Measurements from ENCODE around the gene UBASH3A.
"Not testable (repeated sequence)": the region's sequence is repeated elsewhere in the genome, so short reads cannot be mapped to it uniquely, and the experiment has no call there.

The UBASH3A gene

DNA sequence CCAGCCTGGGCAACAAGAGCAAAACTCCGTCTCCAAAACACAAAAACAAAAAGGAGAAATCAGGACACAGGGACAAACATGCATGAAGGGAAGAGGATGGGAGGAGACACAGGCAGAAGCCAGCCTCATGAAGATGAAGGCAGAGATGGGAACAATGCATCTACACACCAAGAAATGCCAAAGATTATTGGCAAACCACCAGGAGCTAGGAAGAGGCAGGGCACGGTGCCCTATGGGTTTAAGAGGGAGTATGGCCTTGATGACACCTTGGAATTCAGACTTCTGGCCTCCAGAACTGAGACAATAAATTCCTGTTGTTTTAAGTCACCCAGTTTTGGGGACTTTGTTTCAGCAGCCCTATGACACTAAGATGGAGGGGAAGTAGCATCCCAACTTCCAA, 13.0 kb upstream of the UBASH3A start:
- no peak for DNase-seq (ENCODE audit: low read depth)

DNA sequence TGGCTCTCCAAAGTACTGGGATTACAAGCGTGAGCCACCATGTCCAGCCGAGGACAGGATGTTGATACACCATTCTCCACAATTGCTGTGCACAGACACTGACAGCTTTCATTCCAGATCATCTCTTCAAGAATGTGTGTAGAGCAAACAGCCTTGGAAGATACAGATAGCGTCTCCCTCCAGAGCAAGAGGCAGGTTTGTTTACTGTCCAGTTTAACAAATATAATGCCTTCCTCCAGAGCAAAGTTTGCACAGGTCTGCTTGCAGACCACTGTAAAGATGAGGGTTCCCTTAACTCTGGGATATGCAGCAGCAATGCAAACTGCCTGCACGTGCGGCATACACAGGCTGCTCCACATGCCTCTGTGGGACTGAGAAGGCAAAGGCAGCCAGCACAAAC, 12.4 kb upstream of the UBASH3A start:
- DNase-seq (ENCODE audit: low read depth): no peak

DNA sequence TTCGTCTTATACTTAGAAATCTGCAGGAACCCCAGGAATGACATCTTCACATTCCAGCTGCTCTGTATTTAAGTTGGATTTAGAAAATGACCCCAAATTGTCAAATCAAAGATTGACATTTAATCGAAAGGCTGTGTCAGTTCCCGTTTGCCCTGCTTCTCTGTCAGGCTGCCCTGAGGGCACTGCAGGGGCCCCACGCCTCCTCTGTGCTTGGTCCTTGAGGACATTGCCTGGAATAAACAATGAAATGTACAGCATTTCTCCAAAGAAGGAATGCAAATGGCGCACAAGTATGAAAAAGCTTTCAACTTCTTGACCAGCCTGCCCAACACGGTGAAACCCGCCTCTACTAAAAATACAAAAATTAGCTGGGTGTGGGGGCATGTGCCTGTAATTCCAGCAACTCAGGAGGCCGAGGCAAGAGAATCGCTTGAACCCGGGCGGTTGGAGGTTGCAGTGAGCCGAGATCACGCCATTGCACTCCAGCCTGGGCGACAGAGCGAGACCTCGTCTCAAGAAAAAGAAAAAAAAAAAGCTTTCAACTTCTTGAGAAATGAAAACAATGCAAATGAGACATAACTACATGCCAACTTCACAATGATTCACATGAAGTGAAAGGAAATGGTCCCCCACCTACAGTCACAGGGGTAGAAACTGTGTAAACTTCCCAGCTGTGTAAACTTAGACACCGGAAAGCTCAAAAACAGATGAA, 10.8 kb upstream of the UBASH3A start:
- no peak for DNase-seq (ENCODE audit: low read depth)

DNA sequence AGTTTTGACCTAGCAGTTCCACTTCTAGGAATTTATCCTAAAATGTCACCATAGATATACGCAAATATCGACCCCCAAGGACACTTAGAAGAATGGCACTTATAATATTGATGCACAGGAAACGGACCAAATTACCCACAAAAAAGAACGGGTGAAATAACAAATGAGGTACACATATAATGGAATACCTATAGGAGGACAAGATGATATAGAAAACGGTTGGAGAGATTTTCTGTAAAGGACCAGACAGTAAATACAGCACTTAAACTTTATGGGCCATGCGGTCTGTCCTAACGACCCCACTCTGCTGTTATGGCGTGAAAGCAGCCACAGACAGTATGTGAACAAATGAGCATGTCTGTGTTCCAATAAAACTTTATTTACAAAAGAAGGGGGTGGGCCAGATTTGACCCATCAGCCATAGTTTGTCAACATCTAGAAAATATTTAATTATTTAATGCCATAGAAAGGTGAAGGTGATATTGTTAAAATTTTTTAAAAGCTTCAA, 10.2 kb upstream of the UBASH3A start:
- no peak for DNase-seq (ENCODE audit: low read depth)

DNA sequence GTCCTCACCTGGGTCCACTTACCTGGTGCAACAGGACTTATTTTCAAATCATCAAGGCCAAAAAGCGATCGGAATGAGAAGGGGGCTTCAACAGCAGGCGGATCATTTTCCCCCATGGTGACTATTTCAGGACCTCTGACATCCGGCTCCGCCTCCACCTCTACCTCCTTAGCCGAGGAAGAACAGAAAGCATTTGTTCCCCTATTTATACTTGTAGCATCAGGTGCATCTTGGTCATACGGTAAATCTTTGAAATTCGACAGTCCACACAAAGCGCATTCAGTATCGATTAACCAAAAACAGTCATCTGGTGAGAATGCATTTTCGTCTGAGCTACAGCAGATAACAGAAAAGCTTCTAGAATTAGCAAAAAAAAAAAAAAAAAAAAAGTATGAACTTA, 8.4 kb upstream of the UBASH3A start:
- DNase-seq (ENCODE audit: low read depth): no peak

DNA sequence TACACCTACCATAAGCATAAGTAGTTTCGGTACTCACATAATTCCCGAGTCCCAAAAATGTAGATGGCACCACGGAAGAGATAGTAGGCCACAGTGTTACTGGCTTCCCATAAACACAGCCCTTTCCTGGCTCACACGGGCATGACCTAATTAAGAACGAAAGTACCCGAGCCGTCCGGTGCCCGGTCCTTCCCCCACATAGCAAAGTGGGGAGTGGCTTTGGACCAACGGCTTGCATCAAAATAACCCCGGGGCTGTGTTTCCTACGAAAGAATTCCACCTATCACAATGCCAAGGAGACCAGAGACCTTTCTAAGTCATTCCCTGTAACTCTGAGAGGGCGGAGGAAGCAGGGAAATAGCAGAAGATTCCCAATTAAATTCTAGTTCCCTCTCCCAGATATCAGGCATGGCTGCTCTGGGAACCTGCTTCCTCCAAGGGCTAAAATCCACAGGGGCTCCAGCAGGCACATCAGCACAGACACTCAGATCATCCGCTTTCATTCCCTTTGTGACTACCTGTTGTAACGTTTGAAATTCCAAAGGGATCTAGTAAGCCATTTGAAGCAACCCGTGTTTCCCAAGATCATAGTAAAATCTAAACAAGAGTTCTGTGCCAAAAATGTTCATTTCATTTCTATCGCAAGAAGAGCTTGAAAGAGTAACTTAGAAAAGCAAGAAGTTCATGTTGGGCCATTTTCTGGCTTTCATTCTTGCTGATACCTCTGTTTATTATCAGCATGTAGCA, 7.6 kb upstream of the UBASH3A start, which contains the start of gene TMPRSS3:
TMPRSS3 (minus strand) TSS at position 148 of the 747 bp plus-strand sequence. CDS start 635 bp downstream, outside the sequence.
- DNase-seq (ENCODE audit: low read depth): no peak

DNA sequence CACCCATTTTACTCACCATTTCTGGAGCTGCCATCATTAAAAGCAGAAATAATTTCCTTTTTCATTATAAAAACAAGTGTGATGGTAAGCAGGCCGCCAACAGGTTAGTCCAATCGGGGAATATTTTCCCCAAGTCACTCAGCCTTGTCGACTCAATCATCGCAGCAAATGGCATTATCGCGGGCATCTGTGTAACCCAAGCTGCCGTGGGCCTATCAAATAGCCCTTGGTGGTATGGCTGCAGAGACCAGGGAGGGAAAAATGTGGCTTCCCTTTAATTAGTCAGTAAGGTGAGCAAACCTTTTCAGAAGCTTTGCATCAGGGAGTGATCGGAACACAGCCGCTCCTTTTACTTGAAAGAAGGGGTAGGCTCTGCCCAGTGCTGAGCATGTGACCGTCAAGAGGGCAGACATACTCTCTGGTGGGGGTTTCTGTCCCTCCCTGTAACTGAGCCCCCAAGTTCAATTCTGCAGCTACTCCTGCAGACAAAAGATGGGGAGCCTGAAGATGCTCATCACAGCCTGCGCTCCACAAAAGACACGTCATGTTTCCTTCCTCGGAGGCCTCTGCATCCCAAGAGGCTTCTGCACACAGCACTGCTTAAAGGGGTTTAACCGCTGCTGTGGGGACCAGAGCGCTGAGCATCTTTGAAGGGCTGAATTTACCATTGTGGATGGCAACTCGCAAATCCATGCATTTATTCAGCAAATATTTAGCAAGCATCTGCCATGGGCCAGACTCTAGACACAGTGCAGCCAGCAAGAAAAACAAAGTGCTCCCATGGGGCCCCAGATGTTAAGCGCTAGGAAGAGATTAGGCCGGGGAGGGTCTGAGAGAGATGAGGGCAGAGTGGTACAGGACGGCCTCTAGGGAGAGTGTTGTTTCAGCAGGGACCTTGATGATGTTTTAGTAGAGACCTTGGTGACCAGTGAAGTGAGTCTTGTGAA, 6.6 kb upstream of the UBASH3A start:
- DNase-seq (ENCODE audit: low read depth): no peak

DNA sequence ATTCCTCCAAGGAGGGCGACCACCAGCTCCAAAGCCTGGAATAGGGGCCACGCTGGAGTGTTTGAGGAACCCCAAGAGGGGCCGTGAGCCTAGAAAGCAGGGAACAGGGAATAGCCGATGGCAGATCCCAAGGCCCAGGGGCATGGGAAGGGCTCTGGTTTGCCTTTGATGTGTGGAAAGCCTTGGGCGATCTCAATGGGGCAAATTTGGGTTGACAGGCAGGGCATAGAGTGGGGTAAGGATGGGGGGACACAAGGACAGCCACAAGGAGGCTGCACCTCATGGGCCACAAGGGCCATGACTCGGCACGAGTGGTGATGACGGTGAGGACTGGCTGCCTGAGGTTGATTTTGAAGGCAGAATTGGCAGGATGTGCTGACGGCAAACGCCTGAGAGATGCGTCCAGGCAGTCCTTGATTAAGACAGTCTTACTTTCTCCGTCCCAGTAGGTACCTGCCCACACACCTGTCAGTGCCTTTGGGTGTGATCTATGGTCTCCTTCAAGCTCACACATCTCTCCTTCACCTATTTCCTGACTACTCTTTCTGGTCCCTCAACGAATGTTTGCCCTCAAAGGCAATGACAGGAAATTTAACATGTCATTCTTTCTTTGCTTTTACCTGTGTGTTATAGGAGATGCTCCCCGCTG, 5.8 kb upstream of the UBASH3A start:
- no peak for DNase-seq (ENCODE audit: low read depth)

DNA sequence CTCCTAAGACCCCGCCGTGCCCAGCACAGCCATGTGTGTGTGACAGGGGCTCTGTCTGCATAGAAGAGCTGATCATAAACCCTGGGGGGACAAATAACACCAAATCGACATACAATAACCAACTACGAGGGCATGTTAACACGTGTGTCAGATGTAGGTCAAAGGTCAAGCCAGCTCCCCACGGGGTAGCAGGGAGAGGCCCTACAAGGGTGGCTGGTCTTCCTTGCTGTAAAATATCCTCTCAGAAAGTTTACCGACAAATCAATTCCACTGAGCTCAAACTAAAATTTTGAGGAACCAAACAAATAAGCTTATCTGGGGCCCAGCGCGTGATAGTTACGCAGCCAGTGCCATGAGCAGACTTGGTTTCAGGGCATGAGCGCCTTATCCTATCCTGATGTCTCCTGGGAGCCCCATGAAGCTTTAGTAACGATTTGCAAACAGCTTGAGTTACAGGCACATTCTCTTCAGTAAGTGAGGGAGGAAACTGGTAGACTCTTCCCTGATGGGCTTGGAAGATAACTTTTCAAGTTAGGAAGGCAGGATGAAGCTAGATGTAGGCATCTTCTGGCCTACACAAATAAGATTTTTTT, 5.2 kb upstream of the UBASH3A start:
- no peak for DNase-seq (ENCODE audit: low read depth)

DNA sequence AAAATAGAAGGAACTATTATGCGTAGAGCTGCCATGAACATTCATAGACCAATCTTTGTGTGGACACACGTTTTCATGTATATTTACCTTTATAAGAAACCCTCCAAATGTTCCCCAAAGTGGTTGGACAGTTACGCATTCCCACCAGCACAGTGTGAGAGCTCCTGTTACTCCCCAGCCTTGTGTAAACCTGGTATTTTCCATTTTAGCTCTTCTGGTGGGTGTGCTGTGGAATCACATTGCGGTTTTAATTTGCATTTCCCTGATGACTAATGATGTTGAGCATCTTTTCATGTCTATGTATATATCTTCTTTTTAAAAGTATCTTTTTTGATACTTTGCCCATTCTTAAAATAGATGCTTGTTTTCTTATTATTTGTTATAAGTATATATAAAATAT, 3.2 kb upstream of the UBASH3A start:
- DNase-seq (ENCODE audit: low read depth): no peak

DNA sequence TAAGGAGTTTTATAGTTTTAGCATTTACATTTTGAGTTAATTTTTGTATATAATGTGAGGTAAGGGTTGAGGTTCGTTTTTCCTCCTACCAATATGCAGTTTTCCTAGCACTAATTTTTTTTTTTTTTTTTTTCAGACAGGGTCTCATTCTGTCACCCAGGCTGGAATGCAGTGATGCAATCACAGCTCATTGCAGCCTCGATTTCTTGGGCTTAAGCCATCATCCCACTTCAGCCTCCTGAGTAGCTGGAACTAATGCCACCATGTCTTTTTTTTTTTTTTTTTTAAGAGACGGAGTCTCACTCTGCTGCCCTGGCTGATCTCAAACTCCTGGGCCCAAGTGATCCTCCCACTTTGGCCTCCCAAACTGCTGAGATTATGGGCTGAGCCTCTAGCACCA, 2.5 kb upstream of the UBASH3A start:
- DNase-seq (ENCODE audit: low read depth): no peak

DNA sequence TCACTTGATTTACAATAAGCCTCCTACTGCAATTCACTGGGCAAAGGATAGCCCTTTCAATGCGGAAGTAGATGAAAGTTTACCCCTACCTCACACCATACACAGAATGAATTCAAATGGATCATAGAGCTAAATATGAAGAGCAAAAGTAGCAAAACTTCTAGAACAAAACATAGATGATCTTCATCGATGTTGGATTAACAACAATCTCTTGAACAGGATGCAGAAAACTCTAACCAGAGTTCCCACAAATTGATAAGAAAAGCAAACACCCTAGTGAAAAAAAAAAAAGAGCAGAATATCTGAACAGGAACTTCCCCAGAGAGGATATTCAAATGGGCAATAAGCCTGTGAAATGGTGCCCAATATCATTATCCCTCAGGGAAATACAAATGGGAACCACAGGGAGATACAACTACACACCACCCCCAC, 1.9 kb upstream of the UBASH3A start:
- no peak for DNase-seq (ENCODE audit: low read depth)

DNA sequence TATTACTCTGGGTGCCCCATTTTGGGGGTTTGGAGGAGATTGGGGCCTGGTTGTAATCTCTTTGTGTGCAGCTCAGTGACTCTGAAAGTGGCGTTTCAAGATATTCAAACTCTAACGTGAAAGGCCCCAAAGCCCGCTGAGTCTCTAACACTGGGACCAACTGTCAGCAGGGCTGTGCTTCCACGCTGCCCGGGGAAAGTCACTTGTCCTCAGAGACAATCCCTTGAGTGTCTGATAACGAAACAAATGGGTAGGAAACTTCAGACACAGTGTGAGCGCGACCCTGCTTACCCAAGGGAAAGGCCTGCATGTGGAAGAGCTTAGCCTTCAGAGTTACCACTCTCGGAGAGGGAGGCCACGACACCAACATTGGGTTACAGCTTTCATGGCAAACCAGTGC, 837 bp downstream of the UBASH3A start:
- no peak for DNase-seq (ENCODE audit: low read depth)

DNA sequence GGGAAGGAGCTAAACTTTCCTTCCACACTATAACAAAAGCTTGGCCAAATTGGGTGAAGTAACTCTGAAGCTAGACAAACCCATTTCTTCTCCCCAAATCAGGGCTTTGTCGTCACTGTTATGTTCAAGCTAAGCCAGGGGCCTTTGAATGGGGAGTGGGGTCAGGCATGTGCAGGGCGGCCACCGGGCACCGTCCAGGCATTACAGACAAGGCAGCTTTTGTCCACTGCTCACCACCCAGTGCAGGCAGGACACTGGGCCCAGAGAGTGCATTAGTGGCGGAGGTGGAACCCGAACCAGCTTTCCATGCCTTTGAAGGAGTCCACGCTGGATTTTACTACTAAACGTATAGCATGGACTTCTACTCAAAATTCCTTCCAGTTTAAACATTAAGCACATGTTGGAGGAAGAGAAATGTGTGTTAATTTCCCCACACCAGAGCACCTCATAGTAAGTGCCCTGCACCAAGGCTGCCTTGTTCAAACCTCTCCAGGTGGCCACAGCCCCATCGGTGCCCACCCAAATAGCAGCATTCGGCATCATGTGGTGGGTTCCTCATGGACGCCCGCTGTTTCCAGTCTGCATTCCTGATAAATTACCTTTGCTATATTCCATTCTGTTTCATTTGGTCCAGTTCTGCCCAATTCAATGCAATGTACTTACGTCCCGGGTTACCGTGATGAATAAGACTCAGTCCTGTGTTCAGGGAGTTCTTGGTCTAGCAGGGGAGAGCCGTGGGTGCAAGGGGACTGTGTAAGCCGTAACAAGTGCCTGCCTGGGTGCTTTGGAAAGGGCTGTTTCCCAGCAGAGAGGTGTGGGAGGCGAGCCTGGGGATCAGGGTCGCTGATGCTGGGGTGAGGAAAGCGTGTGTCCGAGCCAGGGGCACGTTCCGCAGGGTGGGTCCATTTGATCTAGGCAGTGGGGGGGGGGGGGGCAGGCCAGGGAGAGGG, 1.6 kb downstream of the UBASH3A start:
- DNase-seq (ENCODE audit: low read depth): no peak

DNA sequence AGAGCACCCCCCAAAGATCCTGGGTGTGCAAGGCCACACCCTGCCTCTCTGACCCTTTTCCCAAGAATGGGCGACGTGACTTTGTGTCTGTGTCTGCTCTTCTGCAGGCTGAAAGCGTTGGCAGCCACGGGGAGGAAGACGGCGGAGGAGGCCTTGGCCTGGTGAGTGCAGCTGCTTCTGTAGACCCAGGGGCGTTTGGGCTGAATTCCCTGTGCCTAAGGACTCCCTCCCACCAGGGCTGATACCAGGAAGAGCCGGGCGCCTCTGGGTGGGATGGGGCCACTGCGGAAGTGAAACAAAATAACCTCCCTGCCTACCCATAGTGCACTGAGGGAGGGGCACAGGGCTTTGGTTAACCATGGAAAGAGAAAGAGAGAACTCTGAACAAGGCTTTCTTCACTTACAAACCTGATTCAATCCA, 2.5 kb downstream of the UBASH3A start:
- no peak for DNase-seq (ENCODE audit: low read depth)

DNA sequence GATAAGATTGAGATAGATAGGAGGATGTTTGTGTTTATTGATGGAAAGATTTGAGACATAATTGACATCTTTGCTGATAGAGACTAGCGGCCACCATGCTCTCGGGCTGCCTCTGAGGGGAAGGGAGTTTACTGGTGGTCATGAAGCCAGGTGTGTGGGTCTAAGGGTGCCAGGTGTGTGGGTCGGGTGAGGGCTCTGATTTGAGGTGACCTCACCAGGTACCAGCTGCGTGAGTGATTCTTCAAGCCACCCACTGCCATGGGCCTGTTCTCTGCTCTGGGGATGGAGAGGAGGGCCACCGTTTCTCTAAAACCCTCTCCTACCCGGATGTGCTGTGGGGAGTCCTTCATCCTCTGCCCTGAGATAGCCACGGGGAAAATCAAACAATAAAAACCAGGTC, 3.2 kb downstream of the UBASH3A start:
- DNase-seq (ENCODE audit: low read depth): no peak

DNA sequence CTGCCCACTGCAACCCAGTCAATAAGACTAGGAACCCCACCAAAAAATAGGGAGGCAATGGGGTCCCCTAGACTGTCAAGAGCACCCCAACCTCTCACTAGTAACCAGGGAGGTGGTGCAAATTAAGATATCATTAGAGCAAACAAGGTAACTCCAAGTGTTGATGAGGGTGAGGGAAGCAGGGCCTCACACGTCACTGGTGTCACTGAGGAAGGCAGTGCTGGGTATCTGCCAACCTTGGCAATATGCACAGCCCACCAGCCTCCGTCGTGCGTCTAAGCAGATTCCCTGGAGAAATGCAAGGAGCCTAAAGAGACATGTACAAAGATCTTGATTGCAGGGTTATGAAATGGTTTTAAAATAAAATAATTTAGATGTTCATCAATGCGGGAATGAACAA, 3.8 kb downstream of the UBASH3A start:
- no peak for DNase-seq (ENCODE audit: low read depth)

DNA sequence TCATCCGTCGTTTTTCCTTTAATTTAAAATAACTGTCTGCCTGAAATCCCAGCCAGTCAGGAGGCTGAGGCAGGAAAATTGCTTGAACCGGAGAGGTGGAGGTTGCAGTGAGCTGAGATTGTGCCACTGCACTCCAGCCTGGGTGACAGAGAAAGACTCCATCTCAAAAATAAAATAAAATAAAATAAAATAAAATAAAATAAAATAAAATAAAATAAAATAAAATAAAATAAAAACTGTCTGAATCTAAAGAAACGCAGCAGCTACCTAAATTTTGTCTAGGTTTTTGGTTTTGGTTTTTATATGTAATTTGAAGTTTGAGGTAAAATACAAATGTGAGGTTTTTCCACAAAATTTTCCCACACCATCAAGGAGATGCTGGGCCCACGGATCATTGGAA, 5.0 kb downstream of the UBASH3A start:
- DNase-seq (ENCODE audit: low read depth): not testable (repeated sequence)

DNA sequence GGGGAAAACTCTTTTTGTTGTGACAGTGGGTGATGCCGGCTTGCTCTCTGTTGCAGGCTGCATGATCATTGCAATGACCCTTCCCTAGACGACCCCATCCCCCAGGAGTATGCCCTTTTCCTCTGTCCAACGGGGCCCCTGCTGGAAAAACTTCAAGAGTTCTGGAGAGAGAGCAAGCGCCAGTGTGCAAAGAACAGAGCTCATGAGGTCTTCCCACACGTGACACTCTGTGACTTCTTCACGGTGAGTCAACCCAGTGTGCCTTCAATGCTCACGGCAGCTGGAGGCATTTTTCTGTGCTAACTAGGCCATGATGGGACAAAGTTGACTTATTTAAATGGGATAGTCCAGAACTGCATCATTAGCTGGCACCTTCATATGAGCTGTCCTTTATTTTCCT, 5.7 kb downstream of the UBASH3A start:
- DNase-seq (ENCODE audit: low read depth): no peak

DNA sequence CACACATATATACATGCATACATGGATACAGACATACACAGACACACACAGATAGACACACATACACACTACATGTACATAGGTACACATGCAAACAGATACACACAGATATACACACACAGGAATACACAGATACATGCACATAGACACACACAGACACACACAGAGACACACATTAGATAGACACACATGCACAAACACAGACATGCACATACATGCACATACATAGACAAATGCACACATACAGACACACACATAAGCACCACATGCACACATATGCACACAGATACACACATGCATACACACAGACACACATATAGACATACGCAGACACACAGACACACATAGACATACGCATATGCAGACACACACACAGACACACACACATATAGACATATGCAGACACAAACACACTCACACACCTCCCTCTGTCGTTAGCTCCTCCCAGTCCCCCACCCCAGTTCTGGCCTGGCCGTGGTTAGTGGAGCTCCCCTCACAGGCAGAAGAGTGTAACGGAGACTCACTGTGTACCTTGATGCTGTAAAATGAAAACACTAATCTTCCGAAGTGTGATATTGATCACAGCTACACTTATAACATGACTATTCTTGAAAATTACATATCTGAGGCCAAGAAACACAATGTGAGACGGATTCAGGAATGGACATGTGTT, 7.6 kb downstream of the UBASH3A start:
- DNase-seq (ENCODE audit: low read depth): no peak
